Neural cell (in vitro differentiated cells): ENCODE measurements around the gene TRPC4AP.

Experiments used
- CTCF ChIP-seq: fragments of 450-650 bp; IDR thresholded peaks from 2 replicates; pipeline ENCODE4 v1.5.1; 2014; ENCODE audit warnings: antibody characterized with exemption, mild to moderate bottlenecking, moderate library complexity; ENCODE audit not compliant: poor library complexity, severe bottlenecking
- EZH2 ChIP-seq: fragments of 200-600, 300-800 bp; shearing (Covaris generic), sonication (generic); IDR thresholded peaks from 2 replicates; pipeline ENCODE4 v1.6.1; 2014; ENCODE audit warnings: antibody characterized with exemption, low read length, borderline replicate concordance, mild to moderate bottlenecking; ENCODE audit not compliant: insufficient read depth, poor library complexity, severe bottlenecking
- MXI1 ChIP-seq: fragments of 450-650 bp; conservative IDR thresholded peaks from 2 replicates; pipeline ENCODE4 v1.6.1; 2014; ENCODE audit warnings: antibody characterized with exemption, mild to moderate bottlenecking; ENCODE audit not compliant: poor library complexity, severe bottlenecking
- POLR2AphosphoS5 ChIP-seq: IDR thresholded peaks from 2 replicates; pipeline ENCODE4 v1.6.1; 2012
- REST ChIP-seq: IDR thresholded peaks from 2 replicates; pipeline ENCODE4 v1.6.1; 2012; ENCODE audit warnings: borderline replicate concordance
- SMC3 ChIP-seq: fragments of 450-650 bp; conservative IDR thresholded peaks from 2 replicates; pipeline ENCODE4 v1.6.1; 2014; ENCODE audit warnings: antibody characterized with exemption, mild to moderate bottlenecking, moderate library complexity; ENCODE audit not compliant: poor library complexity
- TAF1 ChIP-seq: IDR thresholded peaks from 2 replicates; pipeline ENCODE4 v1.6.1; 2012; ENCODE audit warnings: low read depth

DNA sequence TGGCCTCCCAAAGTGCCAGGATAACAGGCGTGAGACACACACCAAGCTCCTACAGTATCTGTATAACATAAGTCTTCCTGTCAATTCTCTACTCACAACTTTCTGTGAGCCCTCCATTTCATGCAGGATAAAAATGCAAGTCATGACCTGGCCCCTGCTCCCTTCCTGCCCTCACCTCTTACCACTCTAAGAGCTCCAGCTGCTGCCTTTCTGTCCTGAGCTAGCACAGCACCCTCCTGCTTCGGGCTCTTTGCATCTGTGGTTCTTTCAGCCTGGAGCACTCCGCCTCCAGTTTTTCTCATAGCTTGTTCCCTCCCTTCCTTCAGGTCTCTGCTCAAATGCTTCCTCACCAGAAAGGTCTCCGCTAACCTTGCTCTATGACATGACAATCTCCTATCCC lies 23.7 kb upstream of the TRPC4AP start:
- TF ChIP-seq CTCF (no peak), TAF1 (no peak), REST (no peak), EZH2 (no peak), MXI1 (no peak), SMC3 (no peak), POLR2AphosphoS5 (no peak)
